Glutamatergic neuron (in vitro differentiated cells): Measurements from ENCODE around the gene FTL. TPM values are rescaled to one million over a fixed set of nuclear protein-coding genes. Genes with fewer than 3 reads are reported as not detected.
"Not testable (repeated sequence)": the region's sequence is repeated elsewhere in the genome, so short reads cannot be mapped to it uniquely, and the experiment has no call there.

Experiments
- DNase-seq: peaks from one replicate; pipeline ENCODE4 v3.0.0; 2022
- H3K27ac Mint-ChIP-seq: one replicate; pipeline ENCODE4 v1.8.0; 2020; ENCODE audit warnings: mild to moderate bottlenecking, mixed read lengths, inconsistent platforms; ENCODE audit not compliant: unreplicated experiment
- H3K27me3 Mint-ChIP-seq: one replicate; pipeline ENCODE4 v1.8.0; 2020; ENCODE audit warnings: mild to moderate bottlenecking, moderate library complexity, mixed read lengths, inconsistent platforms; ENCODE audit not compliant: unreplicated experiment
- H3K36me3 Mint-ChIP-seq: one replicate; pipeline ENCODE4 v1.8.0; 2020; ENCODE audit warnings: mild to moderate bottlenecking, mixed read lengths, inconsistent platforms; ENCODE audit not compliant: unreplicated experiment
- H3K4me1 Mint-ChIP-seq: one replicate; pipeline ENCODE4 v1.8.0; 2020; ENCODE audit warnings: mild to moderate bottlenecking, low read depth, mixed read lengths, inconsistent platforms; ENCODE audit not compliant: unreplicated experiment
- H3K4me3 Mint-ChIP-seq: one replicate; pipeline ENCODE4 v1.8.0; 2020; ENCODE audit warnings: mild to moderate bottlenecking, mixed read lengths, inconsistent platforms; ENCODE audit not compliant: unreplicated experiment
- H3K9me3 Mint-ChIP-seq: one replicate; pipeline ENCODE4 v1.8.0; 2020; ENCODE audit warnings: mild to moderate bottlenecking, moderate library complexity, mixed read lengths, inconsistent platforms; ENCODE audit not compliant: unreplicated experiment
- total RNA-seq: library from RNA; stranded (reverse); fragmentation: NEBNext Ultra II Directional; extraction: Animal tissue kit (Norgen Biotek cat#: 25700); gene quantifications from one replicate; pipeline ENCODE4 v1.2.1, GENCODE V29; 2021; ENCODE audit not compliant: unreplicated experiment
- TF ChIP-seq, protein P1 (sequence below): fragments of 200-600 bp; sonication (generic); IDR thresholded peaks from one replicate; pipeline ENCODE4 v1.5.0; 2021; ENCODE audit not compliant: partially characterized antibody, unreplicated experiment

FTL gene
- total RNA-seq, 1 donor from 2014 or later, result 875 TPM

DNA sequence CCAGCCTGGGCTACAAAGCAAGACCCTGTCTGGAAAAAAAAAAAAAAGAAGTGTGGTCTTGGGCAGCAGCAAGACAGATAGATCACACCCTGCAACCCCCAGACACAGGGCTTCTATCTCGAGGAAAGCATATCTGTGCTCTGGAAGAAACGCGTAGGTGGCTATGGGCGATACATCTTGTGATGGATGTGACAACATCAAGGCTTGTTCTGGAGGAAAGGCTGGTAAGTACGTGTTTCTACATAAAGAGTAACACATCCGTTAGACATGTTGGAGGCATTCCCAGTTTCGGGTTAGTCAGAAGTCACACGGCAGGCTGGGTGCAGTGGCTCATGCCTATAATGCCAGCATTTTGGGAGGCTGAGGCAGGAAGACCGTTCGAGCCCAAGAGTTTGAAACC lies 38.2 kb upstream of the FTL start:
- Mint-ChIP-seq H3K27ac (no peak overlapping the region), H3K36me3 (no peaks in the 10 kb centered on the region), H3K4me3 (no peak overlapping the region), H3K4me1 (no peaks in the 10 kb centered on the region), H3K9me3 (peaks cover 2% of the 10 kb centered on the region), H3K27me3 (peaks cover 6% of the 10 kb centered on the region)
- no peak for DNase-seq
- TF ChIP-seq, protein P1, sequence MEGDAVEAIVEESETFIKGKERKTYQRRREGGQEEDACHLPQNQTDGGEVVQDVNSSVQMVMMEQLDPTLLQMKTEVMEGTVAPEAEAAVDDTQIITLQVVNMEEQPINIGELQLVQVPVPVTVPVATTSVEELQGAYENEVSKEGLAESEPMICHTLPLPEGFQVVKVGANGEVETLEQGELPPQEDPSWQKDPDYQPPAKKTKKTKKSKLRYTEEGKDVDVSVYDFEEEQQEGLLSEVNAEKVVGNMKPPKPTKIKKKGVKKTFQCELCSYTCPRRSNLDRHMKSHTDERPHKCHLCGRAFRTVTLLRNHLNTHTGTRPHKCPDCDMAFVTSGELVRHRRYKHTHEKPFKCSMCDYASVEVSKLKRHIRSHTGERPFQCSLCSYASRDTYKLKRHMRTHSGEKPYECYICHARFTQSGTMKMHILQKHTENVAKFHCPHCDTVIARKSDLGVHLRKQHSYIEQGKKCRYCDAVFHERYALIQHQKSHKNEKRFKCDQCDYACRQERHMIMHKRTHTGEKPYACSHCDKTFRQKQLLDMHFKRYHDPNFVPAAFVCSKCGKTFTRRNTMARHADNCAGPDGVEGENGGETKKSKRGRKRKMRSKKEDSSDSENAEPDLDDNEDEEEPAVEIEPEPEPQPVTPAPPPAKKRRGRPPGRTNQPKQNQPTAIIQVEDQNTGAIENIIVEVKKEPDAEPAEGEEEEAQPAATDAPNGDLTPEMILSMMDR, result no peak

DNA sequence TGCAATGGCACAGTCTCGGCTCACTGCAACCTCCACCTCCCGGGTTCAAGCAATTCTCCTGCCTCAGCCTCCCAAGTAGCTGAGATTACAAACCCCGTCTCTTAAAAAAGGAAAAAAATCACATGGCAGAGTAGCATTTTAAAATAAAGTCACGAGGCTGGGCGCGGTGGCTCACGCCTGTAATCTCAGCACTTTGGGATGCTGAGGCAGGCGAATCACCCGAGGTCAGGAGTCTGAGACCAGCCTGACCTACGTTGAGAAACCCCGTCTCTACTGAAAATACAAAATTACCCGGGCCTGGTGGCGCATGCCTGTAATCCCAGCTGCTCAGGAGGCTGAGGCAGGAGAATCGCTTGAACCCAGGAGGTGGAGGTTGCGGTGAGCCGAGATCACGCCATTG lies 37.4 kb upstream of the FTL start:
- H3K36me3 Mint-ChIP-seq, H3K4me3 Mint-ChIP-seq, H3K9me3 Mint-ChIP-seq, DNase-seq, H3K27me3 Mint-ChIP-seq, H3K27ac Mint-ChIP-seq, H3K4me1 Mint-ChIP-seq: not testable (repeated sequence)

DNA sequence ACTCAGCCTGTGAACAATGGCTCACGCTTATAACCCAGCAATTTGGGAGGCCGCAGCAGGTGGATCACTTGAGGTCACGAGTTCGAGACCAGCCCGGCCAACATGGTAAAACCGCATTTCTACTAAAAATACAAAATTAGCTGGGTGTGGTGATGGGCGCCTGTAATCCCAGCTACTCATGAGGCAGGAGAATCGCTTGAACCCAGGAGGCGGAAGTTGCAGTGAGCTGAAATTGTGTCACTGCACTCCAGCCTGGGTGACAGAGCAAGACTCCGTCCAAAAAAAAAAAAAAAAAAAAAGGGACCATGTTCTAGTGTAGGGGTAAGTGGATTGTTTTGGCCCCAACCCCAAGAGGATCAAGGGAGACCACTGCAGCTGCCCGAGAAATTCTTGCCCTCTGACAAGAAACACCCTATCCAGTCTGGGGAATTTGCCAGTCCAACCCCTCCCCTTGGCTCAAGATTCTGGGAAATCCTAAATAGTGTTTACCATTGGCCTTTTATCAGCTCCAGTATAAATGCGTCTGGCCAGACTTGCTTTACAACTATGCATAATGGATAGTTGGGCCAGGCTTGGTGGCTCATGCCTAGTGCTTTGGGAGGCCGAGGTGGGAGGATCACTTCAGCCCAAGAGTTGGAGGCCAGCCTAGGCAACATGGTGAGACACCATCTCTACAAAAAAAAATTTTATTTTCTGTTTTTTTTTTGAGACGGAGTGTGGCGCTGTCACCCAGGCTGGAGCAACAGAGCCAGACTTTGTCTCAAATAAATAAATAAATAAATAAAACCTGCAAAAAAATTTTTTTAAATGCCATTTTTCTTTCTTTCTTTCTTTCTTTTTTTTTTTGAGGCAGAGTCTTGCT lies 36.7 kb upstream of the FTL start:
- H3K36me3 Mint-ChIP-seq, result no peaks in the 10 kb centered on the region
- H3K9me3 Mint-ChIP-seq, result no peaks in the 10 kb centered on the region
- TF ChIP-seq, protein P1, result no peak
- H3K27ac Mint-ChIP-seq, result no peak overlapping the region
- H3K4me3 Mint-ChIP-seq, result no peak overlapping the region
- H3K4me1 Mint-ChIP-seq, result peaks cover 3% of the 10 kb centered on the region
- DNase-seq, result no peak
- H3K27me3 Mint-ChIP-seq, result peaks cover 6% of the 10 kb centered on the region

DNA sequence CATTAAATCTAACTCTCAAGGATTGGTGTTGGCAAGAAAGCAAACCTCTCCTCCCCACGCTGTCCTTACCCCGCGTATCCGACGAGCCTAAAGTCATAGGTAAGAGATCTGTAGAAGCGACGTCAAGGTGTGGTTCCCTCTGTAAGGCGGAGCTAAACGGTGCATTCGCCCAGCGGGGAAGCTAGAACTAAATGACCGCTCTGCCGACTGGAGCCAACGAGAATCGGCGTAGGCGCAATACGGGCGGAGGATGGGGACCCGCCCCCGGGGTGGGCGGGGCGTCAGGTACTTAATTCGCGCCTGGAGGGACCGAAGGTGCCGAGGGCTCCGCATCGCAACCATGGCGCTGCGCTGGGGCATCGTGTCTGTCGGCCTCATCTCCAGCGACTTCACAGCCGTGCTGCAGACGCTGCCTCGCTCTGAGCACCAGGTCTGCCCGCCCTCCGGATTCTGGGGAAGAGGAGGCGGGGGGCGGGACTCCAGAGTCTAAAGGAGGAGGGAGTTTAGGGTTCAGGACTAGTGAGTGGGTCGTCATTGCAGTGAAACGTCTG lies 31.7 kb upstream of the FTL start, which contains the start of gene DHDH:
Gene DHDH (plus strand): TSS at position 318 of the 551 bp plus-strand sequence. CDS start 23 bp downstream, at position 341.
- Mint-ChIP-seq H3K36me3 (no peaks in the 10 kb centered on the region), H3K4me3 (peak within 1 kb of the TSS; percentile 87), H3K9me3 (peaks cover 2% of the 10 kb centered on the region), H3K27me3 (peaks cover 4% of the 10 kb centered on the region), H3K4me1 (peaks cover 3% of the 10 kb centered on the region), H3K27ac (no peak within 1 kb of the TSS)
- peak; percentile 80 for DNase-seq
- TF ChIP-seq, protein P1, result no peak

DNA sequence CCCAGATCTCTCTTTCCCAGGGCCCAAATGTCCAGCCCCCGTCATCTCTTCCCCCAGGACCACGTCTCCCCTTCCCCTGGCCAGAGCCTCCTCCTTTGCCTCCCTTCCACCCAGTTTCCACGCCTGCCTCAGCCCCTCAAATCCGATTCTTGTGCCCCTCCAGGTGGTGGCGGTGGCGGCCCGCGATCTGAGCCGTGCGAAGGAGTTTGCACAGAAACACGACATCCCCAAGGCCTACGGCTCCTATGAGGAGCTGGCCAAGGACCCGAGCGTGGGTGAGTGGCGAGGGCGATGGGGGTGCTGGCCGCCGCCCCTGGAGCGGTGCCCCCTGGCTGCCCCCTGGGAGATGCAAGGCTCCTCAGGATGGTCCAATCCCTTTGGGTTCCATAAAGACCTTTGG lies 30.3 kb upstream of the FTL start:
- peak; percentile 27 for DNase-seq
- TF ChIP-seq, protein P1, result no peak
- H3K9me3 Mint-ChIP-seq, result peaks cover 2% of the 10 kb centered on the region
- H3K4me3 Mint-ChIP-seq, result no peak overlapping the region
- H3K27ac Mint-ChIP-seq, result no peak overlapping the region
- peaks cover 3% of the 10 kb centered on the region for H3K4me1 Mint-ChIP-seq
- H3K36me3 Mint-ChIP-seq, result no peaks in the 10 kb centered on the region
- peaks cover 4% of the 10 kb centered on the region for H3K27me3 Mint-ChIP-seq
